DLD1 (cell line): ENCODE data around the gene DNAH2.

Experiments used
- in situ Hi-C: cut with HindIII; loops from 2 replicates; pipeline ENCODE4 v1.10.0; 2017; ENCODE audit warnings: low sequenced_read_pairs

DNAH2 gene

GRCh38 chr17:7818746-7819645 is 101.5 kb downstream of the DNAH2 start:
- in situ Hi-C loops: no loop called here

- in situ Hi-C loops: no loop called here
Observed at GRCh38 chr17:7820231-7820630, 102.7 kb downstream of the DNAH2 start.

GRCh38 chr17:7822126-7822525 is 104.6 kb downstream of the DNAH2 start:
- in situ Hi-C loops: no loop called here

GRCh38 chr17:7823581-7824001 is 106.0 kb downstream of the DNAH2 start:
- in situ Hi-C loops: no loop called here

GRCh38 chr17:7824021-7824924 is 106.7 kb downstream of the DNAH2 start:
- in situ Hi-C loops: no loop called here

GRCh38 chr17:7825206-7825990 is 107.9 kb downstream of the DNAH2 start:
- in situ Hi-C loops: no loop called here

- in situ Hi-C loops: no loop called here
Observed at GRCh38 chr17:7830616-7831015, 113.1 kb downstream of the DNAH2 start.

GRCh38 chr17:7831233-7831632 is 113.7 kb downstream of the DNAH2 start:
- in situ Hi-C loops: no loop called here

- in situ Hi-C loops: no loop called here
Observed at GRCh38 chr17:7832431-7832830, 114.9 kb downstream of the DNAH2 start.

- in situ Hi-C loops: no loop called here
Observed at GRCh38 chr17:7833011-7833794, 115.7 kb downstream of the DNAH2 start.

- in situ Hi-C loops: no loop called here
Observed at GRCh38 chr17:7833795-7834541, 116.4 kb downstream of the DNAH2 start, which contains the start of gene KDM6B. TSS of gene KDM6B (plus strand) at chr17:7834217. CDS start at chr17:7845555, 11,338 bp downstream.

- in situ Hi-C loops: no loop called here
Observed at GRCh38 chr17:7834542-7834956, 117.0 kb downstream of the DNAH2 start.

GRCh38 chr17:7834957-7835813 is 117.6 kb downstream of the DNAH2 start:
- in situ Hi-C loops: no loop called here

- in situ Hi-C loops: no loop called here
Observed at GRCh38 chr17:7835814-7836595, 118.5 kb downstream of the DNAH2 start.

GRCh38 chr17:7836596-7837407 is 119.3 kb downstream of the DNAH2 start:
- in situ Hi-C loops: no loop called here

- in situ Hi-C loops: no loop called here
Observed at GRCh38 chr17:7837408-7838088, 120.0 kb downstream of the DNAH2 start.
